H1 (cell line): ENCODE measurements around the gene TCHH.
A peak's percentile ranks its signal among the peaks of the same experiment; 100 is the strongest.

Experiments
- CBX5 ChIP-seq: fragments of 300-800, 300-1000 bp; sonication (generic); IDR thresholded peaks from 2 replicates; pipeline ENCODE4 v1.7.1; 2016; ENCODE audit warnings: antibody characterized with exemption, low read length, low read depth
- EP300 ChIP-seq, 2 experiments: IDR thresholded peaks; 1 replicate in 1 of 2; 2 replicates in 1 of 2; pipeline ENCODE4 v1.6.1; 2011 to 2012; ENCODE audit warnings: low read depth in 2 of 2, low read length in 2 of 2, mild to moderate bottlenecking in 2 of 2, borderline replicate concordance in 1 of 2, inconsistent platforms in 1 of 2, moderate library complexity in 1 of 2
- EZH2 ChIP-seq: fragments of 200-600 bp; sonication (generic); IDR thresholded peaks from 2 replicates; pipeline ENCODE4 v1.7.1; 2012; ENCODE audit warnings: low read depth, mild to moderate bottlenecking, moderate library complexity, low read length, inconsistent platforms; ENCODE audit not compliant: severe bottlenecking
- HDAC2 ChIP-seq, 2 experiments: fragments of 300-600 bp in 1 of 2; sonication (generic) in 1 of 2; IDR thresholded peaks; 2 replicates each; pipeline ENCODE4 v1.6.1; 2011 to 2012; ENCODE audit warnings: low read depth in 2 of 2, low read length in 2 of 2, mild to moderate bottlenecking in 2 of 2, moderate library complexity in 2 of 2, borderline replicate concordance in 1 of 2, inconsistent platforms in 1 of 2
- KDM1A ChIP-seq: fragments of 200-600, 300-600 bp; sonication (generic); IDR thresholded peaks from 2 replicates; pipeline ENCODE4 v1.7.1; 2016; ENCODE audit warnings: mild to moderate bottlenecking, low read length, borderline replicate concordance
- MAFK ChIP-seq: IDR thresholded peaks from 2 replicates; pipeline ENCODE4 v1.6.1; 2012; ENCODE audit warnings: low read depth, mild to moderate bottlenecking, improper control_type of control experiment, low read length
- PHF8 ChIP-seq: fragments of 200-600 bp; sonication (generic); conservative IDR thresholded peaks from 2 replicates; pipeline ENCODE4 v1.7.1; 2012; ENCODE audit warnings: low read depth, mild to moderate bottlenecking, inconsistent platforms, low read length, moderate library complexity
- POLR2A ChIP-seq, 2 experiments: IDR thresholded peaks; 1 replicate in 1 of 2; 2 replicates in 1 of 2; pipeline ENCODE4 v1.6.1; 2011; ENCODE audit warnings: low read depth in 2 of 2, low read length in 2 of 2, mild to moderate bottlenecking in 2 of 2; ENCODE audit errors: control extremely low read depth in 1 of 2
- POLR2AphosphoS5 ChIP-seq: IDR thresholded peaks from 2 replicates; pipeline ENCODE4 v1.6.1; 2011; ENCODE audit warnings: low read depth, low read length
- RFX5 ChIP-seq: IDR thresholded peaks from 2 replicates; pipeline ENCODE4 v1.6.1; 2011; ENCODE audit warnings: low read depth, low read length, improper control_type of control experiment, borderline replicate concordance
- SIX5 ChIP-seq: IDR thresholded peaks from 2 replicates; pipeline ENCODE4 v1.6.1; 2011; ENCODE audit warnings: mild to moderate bottlenecking, low read depth, low read length
- TF ChIP-seq, protein P1 (sequence below), 3 experiments: IDR thresholded peaks; 1 replicate in 2 of 3; 2 replicates in 1 of 3; pipeline versions ENCODE4 v1.5.1 to v1.6.1; 2011; ENCODE audit warnings: low read length in 3 of 3, mild to moderate bottlenecking in 3 of 3, inconsistent platforms in 2 of 3, low read depth in 1 of 3, moderate library complexity in 1 of 3; ENCODE audit not compliant: insufficient read depth in 1 of 3; ENCODE audit errors: control extremely low read depth in 1 of 3
- TF ChIP-seq, protein P2 (sequence below): IDR thresholded peaks from 2 replicates; pipeline ENCODE4 v1.6.1; 2011; ENCODE audit warnings: low read depth, mild to moderate bottlenecking, low read length; ENCODE audit not compliant: insufficient read depth

DNA sequence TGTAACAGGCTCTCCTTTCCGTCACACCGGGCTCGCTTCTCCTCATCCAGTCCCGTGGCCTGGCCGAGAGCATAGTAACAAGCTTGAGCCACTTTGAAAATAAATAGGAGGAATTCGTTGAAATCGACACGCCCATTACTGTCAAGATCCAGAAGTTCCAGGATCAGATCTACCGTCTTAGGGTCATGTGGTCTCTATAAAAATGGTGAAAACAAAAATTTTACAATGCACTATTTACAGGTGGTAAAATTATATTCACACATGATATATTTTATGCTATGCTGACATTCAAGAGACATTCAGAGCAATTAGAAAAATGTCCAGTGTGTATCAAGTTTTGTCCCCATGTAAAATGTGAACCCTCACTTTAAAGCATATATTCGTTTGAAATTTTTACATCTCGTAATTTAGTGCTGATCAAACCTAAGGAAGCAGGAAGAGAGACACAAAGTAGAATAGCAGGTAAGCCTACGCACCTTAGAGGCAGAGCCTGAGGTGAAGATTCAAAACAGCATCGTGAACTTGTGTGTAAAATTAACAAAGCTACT, 2.3 kb downstream of the TCHH start:
- TF ChIP-seq RFX5 (no peak), POLR2A (IDR thresholded peaks at IDR 0.05; ENCODE audit: control extremely low read depth in 1 of 2, low read depth in 2 of 2, low read length in 2 of 2) (no peak), EZH2 (peak; percentile 34), HDAC2 (IDR thresholded peaks at IDR 0.05; ENCODE audit: borderline replicate concordance in 1 of 2, low read depth in 2 of 2, low read length in 2 of 2) (no peak), SIX5 (no peak), KDM1A (no peak), PHF8 (no peak), POLR2AphosphoS5 (no peak), CBX5 (no peak), MAFK (no peak), EP300 (IDR thresholded peaks at IDR 0.05; ENCODE audit: borderline replicate concordance in 1 of 2, low read depth in 2 of 2, low read length in 2 of 2) (no peak)
- TF ChIP-seq, protein P1, sequence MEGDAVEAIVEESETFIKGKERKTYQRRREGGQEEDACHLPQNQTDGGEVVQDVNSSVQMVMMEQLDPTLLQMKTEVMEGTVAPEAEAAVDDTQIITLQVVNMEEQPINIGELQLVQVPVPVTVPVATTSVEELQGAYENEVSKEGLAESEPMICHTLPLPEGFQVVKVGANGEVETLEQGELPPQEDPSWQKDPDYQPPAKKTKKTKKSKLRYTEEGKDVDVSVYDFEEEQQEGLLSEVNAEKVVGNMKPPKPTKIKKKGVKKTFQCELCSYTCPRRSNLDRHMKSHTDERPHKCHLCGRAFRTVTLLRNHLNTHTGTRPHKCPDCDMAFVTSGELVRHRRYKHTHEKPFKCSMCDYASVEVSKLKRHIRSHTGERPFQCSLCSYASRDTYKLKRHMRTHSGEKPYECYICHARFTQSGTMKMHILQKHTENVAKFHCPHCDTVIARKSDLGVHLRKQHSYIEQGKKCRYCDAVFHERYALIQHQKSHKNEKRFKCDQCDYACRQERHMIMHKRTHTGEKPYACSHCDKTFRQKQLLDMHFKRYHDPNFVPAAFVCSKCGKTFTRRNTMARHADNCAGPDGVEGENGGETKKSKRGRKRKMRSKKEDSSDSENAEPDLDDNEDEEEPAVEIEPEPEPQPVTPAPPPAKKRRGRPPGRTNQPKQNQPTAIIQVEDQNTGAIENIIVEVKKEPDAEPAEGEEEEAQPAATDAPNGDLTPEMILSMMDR (IDR thresholded peaks at IDR 0.05; ENCODE audit: control extremely low read depth in 1 of 3, insufficient read depth in 1 of 3, low read depth in 1 of 3, low read length in 3 of 3) = no peak
- TF ChIP-seq, protein P2, sequence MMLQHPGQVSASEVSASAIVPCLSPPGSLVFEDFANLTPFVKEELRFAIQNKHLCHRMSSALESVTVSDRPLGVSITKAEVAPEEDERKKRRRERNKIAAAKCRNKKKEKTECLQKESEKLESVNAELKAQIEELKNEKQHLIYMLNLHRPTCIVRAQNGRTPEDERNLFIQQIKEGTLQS = no peak
